Gastrocnemius medialis (tissue), 4 donors: ENCODE results near the gene ALKBH6.

ENCODE experiments used
- CTCF ChIP-seq, 5 experiments: fragments of 450-650 bp in 3 of 5; fragments of 200-600 bp in 2 of 5; sonication (generic) in 2 of 5; IDR thresholded peaks in 4 of 5; conservative IDR thresholded peaks in 1 of 5; 1 replicate in 4 of 5; 2 replicates in 1 of 5; pipeline ENCODE4 v1.5.1; 2016 to 2019; ENCODE audit warnings: antibody characterized with exemption in 5 of 5, mild to moderate bottlenecking in 3 of 5, moderate library complexity in 3 of 5
- POLR2A ChIP-seq, 2 donors: fragments of 450-650 bp; IDR thresholded peaks; one replicate each; pipeline ENCODE4 v1.6.1; 2017; ENCODE audit warnings: antibody characterized with exemption in 2 of 2, mild to moderate bottlenecking in 2 of 2, moderate library complexity in 2 of 2

DNA sequence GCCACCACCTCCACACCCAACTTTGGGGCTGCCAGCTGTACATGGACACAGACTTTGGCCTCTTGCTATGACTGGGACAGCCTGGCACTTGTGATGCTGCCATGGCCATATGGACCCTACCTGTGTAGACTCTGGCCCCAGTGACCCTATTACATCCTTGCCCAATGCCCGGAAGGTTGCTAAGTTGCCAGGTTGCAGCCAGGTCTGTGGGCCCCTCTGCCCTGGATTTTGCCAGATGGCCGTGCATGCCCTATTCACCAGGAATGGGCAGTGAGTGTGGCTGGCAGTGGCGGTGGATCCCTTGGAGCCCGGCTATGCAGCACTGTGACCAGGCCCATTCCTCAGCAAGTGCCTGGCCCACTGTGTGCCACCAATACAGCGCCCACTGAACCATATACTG is 27.9 kb downstream of the ALKBH6 start:
- TF ChIP-seq CTCF (IDR thresholded peaks at IDR 0.05 in 4 of 5, conservative IDR thresholded peaks at IDR 0.05 in 1 of 5) (no peak), POLR2A (IDR thresholded peaks at IDR 0.05) (no peak)
